Esophagus (tissue), 2 donors: Measurements from ENCODE around the gene SLC12A2. TPM values are rescaled to one million over a fixed set of nuclear protein-coding genes. Genes with fewer than 3 reads are reported as not detected.

Experiments used
- H3K27ac ChIP-seq, 2 donors: one replicate each; pipeline ENCODE4 v1.5.1; 2013; ENCODE audit warnings: low read depth in 2 of 2, mild to moderate bottlenecking in 2 of 2, inconsistent platforms in 1 of 2, low read length in 1 of 2, moderate library complexity in 1 of 2
- H3K27me3 ChIP-seq, 2 donors: one replicate each; pipeline ENCODE4 v1.6.1; 2013; ENCODE audit warnings: low read length in 2 of 2, control low read depth in 1 of 2, mild to moderate bottlenecking in 1 of 2; ENCODE audit not compliant: insufficient read depth in 2 of 2, control insufficient read depth in 1 of 2
- H3K36me3 ChIP-seq, 2 donors: one replicate each; pipeline ENCODE4 v1.6.1; 2013; ENCODE audit warnings: low read length in 1 of 2; ENCODE audit not compliant: control insufficient read depth in 2 of 2, insufficient read depth in 2 of 2
- H3K4me1 ChIP-seq, 2 donors: one replicate each; pipeline ENCODE4 v1.6.1; 2013; ENCODE audit warnings: low read length in 1 of 2; ENCODE audit not compliant: control insufficient read depth in 2 of 2, insufficient read depth in 2 of 2
- H3K4me3 ChIP-seq, 2 donors: one replicate each; pipeline ENCODE4 v1.5.1; 2013; ENCODE audit warnings: low read length in 2 of 2, mild to moderate bottlenecking in 2 of 2, low read depth in 1 of 2, moderate library complexity in 1 of 2
- H3K9me3 ChIP-seq, 2 donors: one replicate each; pipeline ENCODE4 v1.6.1; 2013; ENCODE audit warnings: mild to moderate bottlenecking in 2 of 2, low read depth in 1 of 2, low read length in 1 of 2, moderate library complexity in 1 of 2; ENCODE audit not compliant: control insufficient read depth in 2 of 2, insufficient read depth in 1 of 2
- WGBS, 2 donors: extraction: QIAGEN DNeasy Blood & Tissue Kit; methylation state at CpG; one replicate each; pipeline ENCODE4 v1.1.7; 2013; 5-methylcytosine and 5-hydroxymethylcytosine counted together
- polyA plus RNA-seq, 2 donors: library from polyadenylated mRNA; stranded (reverse); fragments of 200-250 nt; gene quantifications; one replicate each; pipeline ENCODE4 v1.2.3, GENCODE V29; 2013
- donor health status: healthy with polysubstance abuse.
- donor health status: Bipolar disorder and iron deficiency.

SLC12A2 gene
- polyA plus RNA-seq, 2 donors = 1.2 to 2.0 TPM

- no peaks in the 10 kb centered on the region for H3K4me1 ChIP-seq
- H3K9me3 ChIP-seq = no peaks in the 10 kb centered on the region
- H3K36me3 ChIP-seq = no peaks in the 10 kb centered on the region
- H3K4me3 ChIP-seq = no peak overlapping the region
- no peak overlapping the region for H3K27ac ChIP-seq
- 93 to 95% methylated on average over 2 of the region's 2 CpGs for WGBS, 2 donors
- no peaks in the 10 kb centered on the region for H3K27me3 ChIP-seq
These were observed 63.1 kb downstream of the SLC12A2 start for GRCh38 chr5:128146671-128147070.

GRCh38 chr5:128154943-128155342 lies 71.4 kb downstream of the SLC12A2 start:
- no peaks in the 10 kb centered on the region for H3K4me1 ChIP-seq
- 81 to 82% methylated on average over 3 of the region's 3 CpGs for WGBS, 2 donors
- H3K27ac ChIP-seq = no peak overlapping the region
- H3K4me3 ChIP-seq = no peak overlapping the region
- H3K27me3 ChIP-seq = no peaks in the 10 kb centered on the region
- no peaks in the 10 kb centered on the region for H3K9me3 ChIP-seq
- H3K36me3 ChIP-seq = peaks cover 2% of the 10 kb centered on the region in 2 donors

DNA sequence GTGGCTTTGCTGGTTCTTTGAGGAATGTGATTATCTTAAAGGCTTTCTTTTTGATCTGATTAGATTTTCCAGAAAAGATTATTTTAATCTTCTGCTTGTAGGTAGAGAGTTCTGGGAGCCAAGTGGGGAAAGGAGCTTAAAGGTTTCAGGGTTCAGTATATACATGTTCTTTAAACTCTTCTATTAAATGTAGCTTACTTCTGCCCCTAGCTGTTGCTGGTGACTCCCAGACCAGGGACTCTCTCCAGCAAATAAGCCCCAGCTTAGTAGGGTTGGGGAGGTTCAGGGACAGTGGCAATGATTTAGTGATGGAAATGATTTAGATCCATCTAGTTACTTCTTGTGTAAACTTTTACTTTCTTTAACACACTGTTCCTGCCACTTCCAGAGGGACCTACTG lies 72.2 kb downstream of the SLC12A2 start:
- Histone ChIP-seq H3K36me3 (peaks cover 2% of the 10 kb centered on the region in 2 donors), H3K27ac (no peak overlapping the region), H3K9me3 (no peaks in the 10 kb centered on the region), H3K27me3 (no peaks in the 10 kb centered on the region), H3K4me1 (no peaks in the 10 kb centered on the region), H3K4me3 (no peak overlapping the region)

DNA sequence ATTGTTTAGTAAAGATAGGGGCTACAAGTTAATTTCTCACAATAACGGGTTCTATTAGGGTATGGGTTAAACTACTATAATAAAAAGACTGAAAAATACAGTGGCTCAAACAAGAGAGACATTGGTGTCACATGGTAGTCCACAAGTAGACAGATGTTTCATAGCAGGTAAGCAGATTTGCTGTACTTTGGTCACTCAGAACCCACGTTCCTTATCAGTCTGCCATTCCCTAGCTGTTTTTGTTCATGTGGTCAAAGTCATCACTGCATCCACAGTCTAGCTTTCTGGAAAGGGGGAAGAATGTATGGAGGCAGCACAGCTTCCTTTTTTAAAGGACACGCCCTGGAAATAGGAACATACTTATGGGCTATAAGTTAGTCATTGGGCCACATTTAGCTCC lies 73.0 kb downstream of the SLC12A2 start:
- WGBS, 2 donors = 88 to 92% methylated on average over 3 of the region's 3 CpGs
- Histone ChIP-seq H3K27me3 (no peaks in the 10 kb centered on the region), H3K27ac (no peak overlapping the region)

GRCh38 chr5:128158342-128158741 lies 74.8 kb downstream of the SLC12A2 start:
- Histone ChIP-seq H3K4me3 (no peak overlapping the region), H3K4me1 (no peaks in the 10 kb centered on the region), H3K27me3 (no peaks in the 10 kb centered on the region), H3K36me3 (peaks cover 2% of the 10 kb centered on the region in 2 donors), H3K27ac (no peak overlapping the region), H3K9me3 (no peaks in the 10 kb centered on the region)
- WGBS, 2 donors = 94 to 98% methylated on average over 3 of the region's 3 CpGs

More for the DNA sequence above, 73.0 kb downstream of the SLC12A2 start:
- Histone ChIP-seq H3K4me3 (no peak overlapping the region), H3K36me3 (peaks cover 2% of the 10 kb centered on the region in 2 donors), H3K4me1 (no peaks in the 10 kb centered on the region), H3K9me3 (no peaks in the 10 kb centered on the region)

DNA sequence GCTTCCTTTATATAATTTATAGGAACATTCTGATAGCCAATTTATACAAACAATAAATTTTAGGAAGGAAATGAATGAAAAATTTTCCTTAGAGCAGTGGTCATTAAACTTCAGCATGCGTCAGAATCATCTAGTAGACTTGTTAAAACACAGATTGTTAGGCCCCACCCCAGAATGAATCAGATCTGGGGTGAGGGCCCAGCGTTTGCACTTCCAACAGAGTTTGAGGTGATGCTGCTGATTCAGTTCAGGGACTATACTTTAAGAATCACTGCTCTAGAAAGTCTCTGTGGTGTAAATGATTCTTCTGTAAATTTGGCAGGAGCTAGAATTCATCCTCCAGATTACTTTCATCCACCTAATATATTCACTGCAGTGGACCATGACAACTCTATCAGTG lies 80.4 kb downstream of the SLC12A2 start:
- WGBS, 2 donors = 43 to 44% methylated on average over 2 of the region's 2 CpGs
- H3K4me1 ChIP-seq = no peaks in the 10 kb centered on the region
- H3K36me3 ChIP-seq = no peaks in the 10 kb centered on the region
- no peaks in the 10 kb centered on the region for H3K27me3 ChIP-seq
- H3K27ac ChIP-seq = no peak overlapping the region
- no peaks in the 10 kb centered on the region for H3K9me3 ChIP-seq
- H3K4me3 ChIP-seq = no peak overlapping the region

- H3K4me3 ChIP-seq = no peak overlapping the region
- no peaks in the 10 kb centered on the region for H3K27me3 ChIP-seq
- H3K36me3 ChIP-seq = no peaks in the 10 kb centered on the region
- H3K27ac ChIP-seq = no peak overlapping the region
- whole genome bisulfite sequencing, 2 donors = 76 to 87% methylated on average over 2 of the region's 2 CpGs
- H3K4me1 ChIP-seq = no peaks in the 10 kb centered on the region
- no peaks in the 10 kb centered on the region for H3K9me3 ChIP-seq
These were observed 85.9 kb downstream of the SLC12A2 start for GRCh38 chr5:128169401-128170017.

- no peak overlapping the region for H3K27ac ChIP-seq
- H3K36me3 ChIP-seq = no peaks in the 10 kb centered on the region
- no peak overlapping the region for H3K4me3 ChIP-seq
- H3K4me1 ChIP-seq = no peaks in the 10 kb centered on the region
- 77 to 87% methylated on average over 1 of the region's 1 CpG for WGBS, 2 donors
- no peaks in the 10 kb centered on the region for H3K9me3 ChIP-seq
- H3K27me3 ChIP-seq = no peaks in the 10 kb centered on the region
These were observed 88.5 kb downstream of the SLC12A2 start for GRCh38 chr5:128172102-128172501.

DNA sequence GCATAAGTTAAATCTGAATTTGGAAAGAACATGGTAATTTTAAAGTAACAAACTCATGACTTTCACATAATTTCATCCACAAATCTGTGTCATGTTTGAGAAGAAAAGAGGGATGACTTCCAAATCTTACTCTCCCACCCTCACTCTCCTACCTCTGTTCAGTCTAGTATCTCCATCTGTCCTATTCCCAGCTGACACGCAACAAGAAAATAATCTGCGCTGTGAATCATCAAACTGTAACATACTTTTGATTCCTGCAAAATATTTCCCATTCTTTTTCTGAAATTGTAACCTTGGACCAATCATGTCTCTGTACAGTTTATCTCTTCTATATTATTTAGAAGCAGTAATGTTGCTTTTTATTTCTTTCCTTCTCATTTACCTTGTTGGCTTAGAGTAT lies 91.4 kb downstream of the SLC12A2 start:
- no peaks in the 10 kb centered on the region for H3K4me1 ChIP-seq
- H3K4me3 ChIP-seq = no peak overlapping the region
- no peaks in the 10 kb centered on the region for H3K36me3 ChIP-seq
- no peaks in the 10 kb centered on the region for H3K27me3 ChIP-seq
- no peak overlapping the region for H3K27ac ChIP-seq
- WGBS, 2 donors = 95% methylated on average over 2 of the region's 2 CpGs
- no peaks in the 10 kb centered on the region for H3K9me3 ChIP-seq

DNA sequence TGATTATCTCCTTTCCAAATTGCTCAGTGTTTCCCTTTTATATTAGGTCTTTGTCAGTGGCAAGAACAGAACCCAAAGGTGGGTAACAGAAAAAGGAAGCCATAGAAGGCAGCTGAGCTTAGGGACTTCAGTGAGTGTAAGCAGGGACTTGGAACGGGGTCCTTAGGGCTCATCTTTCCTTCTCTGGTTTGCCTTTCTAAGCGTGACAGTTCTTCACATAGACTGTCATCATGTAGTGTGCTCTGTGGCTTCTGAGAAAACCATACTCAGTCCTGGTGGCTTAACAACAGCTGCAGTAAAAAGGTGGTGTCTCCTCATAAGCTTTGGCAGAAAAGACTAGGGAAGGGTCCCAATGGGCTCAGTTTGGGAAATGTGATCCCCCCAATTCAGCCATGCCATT lies 108.8 kb downstream of the SLC12A2 start:
- Histone ChIP-seq H3K27ac (no peak overlapping the region), H3K36me3 (no peaks in the 10 kb centered on the region)

More for the DNA sequence above, 108.8 kb downstream of the SLC12A2 start:
- Histone ChIP-seq H3K4me3 (no peak overlapping the region), H3K4me1 (no peaks in the 10 kb centered on the region), H3K9me3 (no peaks in the 10 kb centered on the region), H3K27me3 (no peaks in the 10 kb centered on the region)
- WGBS, 2 donors = 96 to 98% methylated on average over 2 of the region's 2 CpGs
